Epithelial cell of proximal tubule (primary cell): ENCODE measurements around the gene CYTH1. TPM values are rescaled to one million over a fixed set of nuclear protein-coding genes. Genes with fewer than 3 reads are reported as not detected.

Experiments used
- DNase-seq: peaks from one replicate; pipeline ENCODE4 v3.0.0-alpha.2; 2011; ENCODE audit warnings: low read depth
- H3K4me3 ChIP-seq: 2 replicates; pipeline ENCODE4 v1.5.1; 2011; ENCODE audit warnings: low read depth, mild to moderate bottlenecking, low read length
- total RNA-seq: library from RNA; depleted of rRNA; stranded (reverse); fragments of >200 nt; gene quantifications from 2 replicates; pipeline ENCODE4 v1.2.3, GENCODE V29; 2015
- TF ChIP-seq, protein P1 (sequence below): conservative IDR thresholded peaks from 2 replicates; pipeline ENCODE4 v1.5.1; 2012; ENCODE audit warnings: low read depth, mild to moderate bottlenecking, low read length

CYTH1 gene
- total RNA-seq, 1 donor from 2014 or later: 16.8 TPM

DNA sequence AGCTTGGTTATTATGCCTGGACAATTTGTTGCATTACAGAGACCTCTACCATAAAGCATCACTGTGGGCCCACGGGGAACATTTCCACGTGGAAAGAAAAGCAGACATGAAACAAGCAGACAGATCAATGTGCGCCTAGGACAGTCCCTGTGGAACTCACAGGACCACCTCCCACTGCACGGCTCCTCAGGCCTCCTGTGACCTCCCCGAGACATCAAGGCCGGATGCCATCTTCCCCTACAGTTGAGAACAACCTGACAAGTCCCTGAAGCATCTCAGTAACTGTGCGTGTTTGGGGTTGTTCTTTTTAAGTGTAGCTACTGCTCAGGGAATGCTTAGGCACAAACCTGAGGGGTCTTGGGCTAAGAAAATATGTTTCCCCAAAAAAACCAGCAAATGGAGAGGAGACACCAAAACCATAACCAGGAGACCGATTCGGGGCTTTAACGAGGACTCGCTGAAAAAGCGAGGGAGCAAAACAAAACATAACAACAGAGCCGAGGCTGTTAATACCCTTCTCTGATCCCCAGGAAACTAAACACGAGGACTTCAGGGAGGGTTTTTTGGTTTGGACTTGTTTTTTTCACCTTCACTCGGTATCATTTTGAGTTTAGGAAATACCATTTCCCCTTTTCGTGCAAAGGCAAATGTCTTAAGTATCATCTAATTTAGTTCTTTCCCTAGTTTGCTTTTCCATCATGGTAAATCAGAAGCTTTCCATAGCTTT, 87.1 kb downstream of the CYTH1 start:
- no peak overlapping the region for H3K4me3 ChIP-seq
- no peak for DNase-seq
- TF ChIP-seq, protein P1, sequence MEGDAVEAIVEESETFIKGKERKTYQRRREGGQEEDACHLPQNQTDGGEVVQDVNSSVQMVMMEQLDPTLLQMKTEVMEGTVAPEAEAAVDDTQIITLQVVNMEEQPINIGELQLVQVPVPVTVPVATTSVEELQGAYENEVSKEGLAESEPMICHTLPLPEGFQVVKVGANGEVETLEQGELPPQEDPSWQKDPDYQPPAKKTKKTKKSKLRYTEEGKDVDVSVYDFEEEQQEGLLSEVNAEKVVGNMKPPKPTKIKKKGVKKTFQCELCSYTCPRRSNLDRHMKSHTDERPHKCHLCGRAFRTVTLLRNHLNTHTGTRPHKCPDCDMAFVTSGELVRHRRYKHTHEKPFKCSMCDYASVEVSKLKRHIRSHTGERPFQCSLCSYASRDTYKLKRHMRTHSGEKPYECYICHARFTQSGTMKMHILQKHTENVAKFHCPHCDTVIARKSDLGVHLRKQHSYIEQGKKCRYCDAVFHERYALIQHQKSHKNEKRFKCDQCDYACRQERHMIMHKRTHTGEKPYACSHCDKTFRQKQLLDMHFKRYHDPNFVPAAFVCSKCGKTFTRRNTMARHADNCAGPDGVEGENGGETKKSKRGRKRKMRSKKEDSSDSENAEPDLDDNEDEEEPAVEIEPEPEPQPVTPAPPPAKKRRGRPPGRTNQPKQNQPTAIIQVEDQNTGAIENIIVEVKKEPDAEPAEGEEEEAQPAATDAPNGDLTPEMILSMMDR: no peak

DNA sequence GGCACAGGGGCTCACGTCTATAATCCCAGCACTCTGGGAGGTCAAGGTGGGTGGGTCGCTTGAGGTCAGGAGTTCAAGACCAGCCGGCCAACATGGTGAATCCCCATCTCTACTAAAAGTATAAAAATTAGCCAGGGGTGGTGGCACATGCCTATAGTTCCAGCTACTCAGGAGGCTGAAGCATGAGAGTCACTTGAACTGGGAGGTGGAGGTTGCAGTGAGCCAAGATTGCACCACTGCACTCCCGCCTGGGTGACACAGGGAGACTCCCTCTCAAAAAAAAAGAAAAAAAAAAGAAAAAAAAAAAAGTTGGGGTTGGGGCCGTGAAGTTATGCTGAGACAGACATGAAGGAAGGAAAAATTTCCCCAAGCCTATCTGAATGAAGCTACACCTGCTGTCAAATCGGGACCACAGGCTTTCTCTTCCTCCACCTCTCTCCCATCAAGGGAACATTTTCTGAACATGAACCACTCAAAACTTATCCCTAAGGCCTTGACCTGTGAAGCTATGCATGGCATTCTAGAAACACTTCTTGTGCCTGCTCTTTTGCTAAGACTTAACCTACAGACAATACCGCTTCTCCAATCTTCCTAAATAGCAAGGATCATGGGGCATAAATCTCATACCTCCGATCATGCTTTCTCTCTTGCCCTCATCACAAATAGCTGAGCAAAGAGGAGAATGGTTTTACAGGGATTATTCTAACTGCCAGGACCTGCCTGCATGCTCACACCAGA, 88.6 kb downstream of the CYTH1 start:
- no peak for DNase-seq
- TF ChIP-seq, protein P1: no peak
- no peak overlapping the region for H3K4me3 ChIP-seq

DNA sequence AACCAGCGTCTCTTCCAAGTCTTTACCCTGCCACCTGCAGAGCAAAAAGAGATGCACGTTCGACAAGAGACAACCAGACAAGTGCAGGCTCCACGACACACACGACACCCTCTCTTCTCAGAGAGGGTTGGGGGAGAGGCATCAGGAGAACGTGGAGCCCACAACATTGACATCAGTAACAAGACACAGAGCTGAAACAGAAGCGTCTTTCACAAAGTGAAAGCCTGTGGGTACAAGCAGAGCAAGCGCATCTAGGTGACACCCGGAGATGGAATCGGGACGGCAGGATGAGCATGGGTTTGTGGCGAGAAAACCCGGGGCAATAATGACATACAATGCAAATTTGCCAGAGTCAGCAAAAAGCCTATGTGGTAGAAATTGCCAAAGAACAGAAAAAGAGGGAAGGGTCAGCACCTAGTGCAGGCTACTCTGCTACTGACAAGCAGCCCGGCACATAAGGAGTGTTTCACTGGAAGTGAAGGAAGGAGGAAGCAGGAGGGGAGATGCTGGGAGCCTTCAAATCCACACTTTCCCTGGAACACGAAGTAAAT, 89.5 kb downstream of the CYTH1 start:
- H3K4me3 ChIP-seq: no peak overlapping the region
- no peak for DNase-seq
- TF ChIP-seq, protein P1: no peak

DNA sequence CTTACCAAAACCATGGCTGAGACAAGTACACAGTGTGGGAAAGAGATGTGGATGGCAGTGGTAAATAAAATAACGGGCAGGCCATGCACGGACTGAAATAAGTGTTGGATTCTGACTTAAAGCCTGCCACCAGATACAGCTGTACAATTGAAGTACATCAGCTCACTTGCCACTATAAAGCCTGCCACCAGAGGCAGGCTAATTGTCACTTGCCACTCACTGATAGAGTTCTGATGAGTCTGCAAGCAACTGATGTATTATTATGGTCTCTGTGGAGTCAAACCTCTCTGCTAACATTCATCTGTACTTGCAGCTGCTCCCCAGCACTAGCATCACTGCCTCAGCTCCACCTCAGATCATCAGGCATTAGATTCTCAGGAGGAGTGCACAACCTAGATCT, 93.0 kb downstream of the CYTH1 start:
- no peak for DNase-seq
- H3K4me3 ChIP-seq: no peak overlapping the region
- TF ChIP-seq, protein P1: peak; percentile 18

DNA sequence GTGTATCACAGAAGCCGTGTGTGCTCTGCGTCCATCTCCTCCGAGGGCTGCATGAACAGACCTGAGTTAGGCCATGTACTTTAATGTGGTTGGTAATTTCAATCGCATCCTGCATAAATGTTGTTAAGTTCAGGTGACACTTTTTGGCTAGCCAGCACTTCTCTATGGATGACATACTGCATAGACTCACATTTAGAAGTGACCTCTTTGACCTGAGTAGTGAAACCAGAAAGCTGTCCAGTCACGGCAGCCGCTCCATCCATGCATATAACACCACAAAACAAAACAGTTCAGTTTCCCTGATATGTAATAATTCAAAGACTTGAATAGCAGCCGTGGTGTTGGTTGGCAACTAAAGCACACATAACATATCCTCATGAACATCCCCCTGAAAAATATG, 94.1 kb downstream of the CYTH1 start:
- TF ChIP-seq, protein P1: no peak
- no peak overlapping the region for H3K4me3 ChIP-seq
- DNase-seq: no peak

DNA sequence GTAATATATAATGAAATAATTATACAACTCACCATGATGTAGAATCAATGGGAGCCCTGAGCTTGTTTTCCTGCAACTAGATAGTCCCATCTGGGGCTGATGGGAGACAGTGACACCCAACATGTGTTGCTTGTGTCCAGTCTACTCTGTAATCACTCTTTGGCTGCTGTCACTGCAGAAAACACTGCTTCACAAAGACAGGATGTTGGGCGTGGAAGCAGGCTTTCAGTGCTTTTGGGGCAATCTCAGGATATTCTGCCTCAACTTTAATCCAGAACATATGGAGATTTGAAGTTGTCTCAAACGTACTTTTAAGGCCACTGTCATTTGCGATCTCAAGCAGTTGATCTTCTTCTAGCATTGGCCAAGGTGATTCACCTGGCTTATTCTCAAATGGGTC, 94.9 kb downstream of the CYTH1 start:
- DNase-seq: no peak
- TF ChIP-seq, protein P1: no peak
- no peak overlapping the region for H3K4me3 ChIP-seq
